ENCODE data around the gene NME3.
A peak's percentile ranks its signal among the peaks of the same experiment; 100 is the strongest.
"Not testable (repeated sequence)": the region's sequence is repeated elsewhere in the genome, so short reads cannot be mapped to it uniquely, and the experiment has no call there.

The NME3 gene

GRCh38 chr16:1771188-1771863 is at the start of gene NME3:
Gene NME3, minus strand, starts transcription at chr16:1771543. Its CDS starts 9 bp downstream, at chr16:1771534.
- peak; percentile 51 for DNase-seq

GRCh38 chr16:1820946-1821290 is 49.6 kb upstream of the NME3 start:
- DNase-seq: no peak

GRCh38 chr16:1820096-1820945 is 49.0 kb upstream of the NME3 start:
- DNase-seq: no peak

GRCh38 chr16:1819611-1820010 is 48.3 kb upstream of the NME3 start:
- no peak for DNase-seq

GRCh38 chr16:1818873-1819525 is 47.7 kb upstream of the NME3 start:
- DNase-seq: no peak

- DNase-seq: no peak
Observed at GRCh38 chr16:1818204-1818872, 47.0 kb upstream of the NME3 start.

GRCh38 chr16:1817716-1818115 is 46.4 kb upstream of the NME3 start:
- DNase-seq: no peak

GRCh38 chr16:1817276-1817589 is 45.9 kb upstream of the NME3 start:
- no peak for DNase-seq

- DNase-seq: no peak
Observed at GRCh38 chr16:1816396-1817275, 45.3 kb upstream of the NME3 start.

GRCh38 chr16:1815461-1815860 is 44.1 kb upstream of the NME3 start:
- no peak for DNase-seq

GRCh38 chr16:1812732-1813163 is 41.4 kb upstream of the NME3 start:
- DNase-seq: peak; percentile 55

- DNase-seq: no peak
Observed at GRCh38 chr16:1810536-1810935, 39.2 kb upstream of the NME3 start.

GRCh38 chr16:1810106-1810505 is 38.8 kb upstream of the NME3 start:
- DNase-seq: no peak

GRCh38 chr16:1809281-1809801 is 38.0 kb upstream of the NME3 start:
- no peak for DNase-seq

- no peak for DNase-seq
Observed at GRCh38 chr16:1808691-1809090, 37.3 kb upstream of the NME3 start.

- DNase-seq: no peak
Observed at GRCh38 chr16:1807626-1808025, 36.3 kb upstream of the NME3 start.

- no peak for DNase-seq
Observed at GRCh38 chr16:1800701-1801100, 29.4 kb upstream of the NME3 start.

- not testable (repeated sequence) for DNase-seq
Observed at GRCh38 chr16:1799263-1799662, 27.9 kb upstream of the NME3 start.

GRCh38 chr16:1794908-1795666 is 23.7 kb upstream of the NME3 start:
- DNase-seq: no peak

- DNase-seq: no peak
Observed at GRCh38 chr16:1794221-1794871, 23.0 kb upstream of the NME3 start.

Measured in fibroblast of upper back skin (primary cell).